PC-9 (cell line): Measurements from ENCODE around the gene CPED1.

Source experiments
- CTCF ChIP-seq: fragments of 200-600 bp; sonication (generic); conservative IDR thresholded peaks from 2 replicates; pipeline ENCODE4 v1.6.1; 2017; ENCODE audit warnings: mixed run types, antibody characterized with exemption, mild to moderate bottlenecking, moderate library complexity
- EZH2 ChIP-seq: fragments of 200-600 bp; sonication (generic); IDR thresholded peaks from 2 replicates; pipeline ENCODE4 v1.8.0; 2017; ENCODE audit warnings: antibody characterized with exemption, low read depth

- TF ChIP-seq CTCF (no peak), EZH2 (no peak)
Observed at GRCh38 chr7:121160150-121161008, 171.9 kb downstream of the CPED1 start.
